GM21619 (cell line): Measurements from ENCODE around the gene HMGCLL1.
A peak's percentile ranks its signal among the peaks of the same experiment; 100 is the strongest.

ENCODE experiments used
- ATAC-seq: cut with Tn5 transposase; IDR thresholded peaks from one replicate; pipeline ENCODE4 v1.9.1; 2021; ENCODE audit not compliant: unreplicated experiment

Gene HMGCLL1

GRCh38 chr6:55578537-55579363 is at the start of gene HMGCLL1:
TSS of gene HMGCLL1 (minus strand) at chr6:55579192. CDS start at chr6:55579055, 137 bp downstream.
- ATAC-seq = no peak

GRCh38 chr6:55621993-55622392 is 43.0 kb upstream of the HMGCLL1 start:
- no peak for ATAC-seq

GRCh38 chr6:55621244-55621643 is 42.3 kb upstream of the HMGCLL1 start:
- no peak for ATAC-seq

- ATAC-seq = peak; percentile 71
These were observed 38.3 kb upstream of the HMGCLL1 start for GRCh38 chr6:55617272-55617671.

- no peak for ATAC-seq
These were observed 25.0 kb upstream of the HMGCLL1 start for GRCh38 chr6:55604021-55604420.

- no peak for ATAC-seq
These were observed 22.1 kb upstream of the HMGCLL1 start for GRCh38 chr6:55601120-55601519.

GRCh38 chr6:55594442-55594841 is 15.4 kb upstream of the HMGCLL1 start:
- no peak for ATAC-seq

- ATAC-seq = no peak
These were observed 5.8 kb upstream of the HMGCLL1 start for GRCh38 chr6:55584654-55585354.

GRCh38 chr6:55576811-55577210 is 2.2 kb downstream of the HMGCLL1 start:
- no peak for ATAC-seq

- no peak for ATAC-seq
These were observed 4.4 kb downstream of the HMGCLL1 start for GRCh38 chr6:55574556-55574955.

GRCh38 chr6:55569638-55570037 is 9.4 kb downstream of the HMGCLL1 start:
- no peak for ATAC-seq

GRCh38 chr6:55568808-55569439 is 10.1 kb downstream of the HMGCLL1 start:
- ATAC-seq = no peak

GRCh38 chr6:55567558-55567957 is 11.4 kb downstream of the HMGCLL1 start:
- no peak for ATAC-seq

- no peak for ATAC-seq
These were observed 12.8 kb downstream of the HMGCLL1 start for GRCh38 chr6:55566036-55566710.

- ATAC-seq = no peak
These were observed 16.7 kb downstream of the HMGCLL1 start for GRCh38 chr6:55562318-55562717.

GRCh38 chr6:55560290-55560885 is 18.6 kb downstream of the HMGCLL1 start:
- ATAC-seq = no peak

- no peak for ATAC-seq
These were observed 21.8 kb downstream of the HMGCLL1 start for GRCh38 chr6:55557146-55557545.

- ATAC-seq = no peak
These were observed 33.2 kb downstream of the HMGCLL1 start for GRCh38 chr6:55545791-55546190.

GRCh38 chr6:55543633-55544309 is 35.2 kb downstream of the HMGCLL1 start:
- ATAC-seq = no peak

- ATAC-seq = no peak
These were observed 38.0 kb downstream of the HMGCLL1 start for GRCh38 chr6:55541024-55541423.
